Measurements from ENCODE around the gene CATSPERE. TPM values are rescaled to one million over a fixed set of nuclear protein-coding genes. Genes with fewer than 3 reads are reported as not detected.

The CATSPERE gene
- total RNA-seq, 1 experiment from 2014 or later: 0.14 TPM

GRCh38 chr1:244429818-244430217, 31.3 kb upstream of the CATSPERE start:
- no peaks in the 10 kb centered on the region for H3K9me3 ChIP-seq
- H3K4me3 ChIP-seq (ENCODE audit: low read depth, low read length): no peak overlapping the region
- no peak overlapping the region for H3K4me3 Mint-ChIP-seq (ENCODE audit: unreplicated experiment)
- no peaks in the 10 kb centered on the region for H3K9me3 Mint-ChIP-seq (ENCODE audit: unreplicated experiment)
- no peak for DNase-seq
- H3K27me3 ChIP-seq (replicated peaks; ENCODE audit: control insufficient read depth, insufficient read depth, low read length): no peaks in the 10 kb centered on the region
- H3K27me3 Mint-ChIP-seq (ENCODE audit: insufficient read depth, unreplicated experiment): no peaks in the 10 kb centered on the region
- POLR2A ChIA-PET: no interaction called here
- CTCF ChIA-PET: no interaction called here
- no peak for TF ChIP-seq CTCF (IDR thresholded peaks at IDR 0.05; ENCODE audit: insufficient read depth in 1 of 2, low read depth in 1 of 2, low read length in 1 of 2, severe bottlenecking in 1 of 2, unreplicated experiment in 1 of 2)
- H3K27ac Mint-ChIP-seq (ENCODE audit: unreplicated experiment): no peak overlapping the region
- H3K4me1 Mint-ChIP-seq (ENCODE audit: low read depth, unreplicated experiment): no peaks in the 10 kb centered on the region
- peaks cover 26% of the 10 kb centered on the region for H3K36me3 Mint-ChIP-seq (ENCODE audit: insufficient read depth, unreplicated experiment)
- no TSS peak for BruUV-seq (replicated peaks)
- intact Hi-C loops (cut with micrococcal nuclease; ENCODE audit: unreplicated experiment): no loop called here
- 0 out of 2 replicates have a peak, but pooled peaks cover 1% of the 10 kb centered on the region for H3K36me3 ChIP-seq (ENCODE audit: control insufficient read depth, insufficient read depth, low read length)
- H3K4me1 ChIP-seq: no peaks in the 10 kb centered on the region

GRCh38 chr1:244431166-244431565, 29.9 kb upstream of the CATSPERE start:
- Mint-ChIP-seq H3K36me3 (ENCODE audit: insufficient read depth, unreplicated experiment) (peaks cover 34% of the 10 kb centered on the region), H3K4me3 (ENCODE audit: unreplicated experiment) (no peak overlapping the region), H3K4me1 (ENCODE audit: low read depth, unreplicated experiment) (peaks cover 10% of the 10 kb centered on the region), H3K27ac (ENCODE audit: unreplicated experiment) (no peak overlapping the region), H3K9me3 (ENCODE audit: unreplicated experiment) (no peaks in the 10 kb centered on the region), H3K27me3 (ENCODE audit: insufficient read depth, unreplicated experiment) (no peaks in the 10 kb centered on the region)
- Histone ChIP-seq H3K4me3 (ENCODE audit: low read depth, low read length) (no peak overlapping the region), H3K4me1 (no peaks in the 10 kb centered on the region), H3K9me3 (no peaks in the 10 kb centered on the region), H3K36me3 (ENCODE audit: control insufficient read depth, insufficient read depth, low read length) (0 out of 2 replicates have a peak, but pooled peaks cover 1% of the 10 kb centered on the region), H3K27me3 (replicated peaks; ENCODE audit: control insufficient read depth, insufficient read depth, low read length) (no peaks in the 10 kb centered on the region)
- CTCF ChIA-PET: no interaction called here
- intact Hi-C loops (cut with micrococcal nuclease; ENCODE audit: unreplicated experiment): no loop called here
- no peak for DNase-seq
- BruUV-seq (replicated peaks): no TSS peak
- POLR2A ChIA-PET: no interaction called here
- TF ChIP-seq CTCF (IDR thresholded peaks at IDR 0.05; ENCODE audit: insufficient read depth in 1 of 2, low read depth in 1 of 2, low read length in 1 of 2, severe bottlenecking in 1 of 2, unreplicated experiment in 1 of 2): no peak

GRCh38 chr1:244435562-244436205, 25.4 kb upstream of the CATSPERE start:
- no peak for DNase-seq
- Mint-ChIP-seq H3K27ac (ENCODE audit: unreplicated experiment) (peak overlapping the region; percentile 37), H3K9me3 (ENCODE audit: unreplicated experiment) (no peaks in the 10 kb centered on the region), H3K36me3 (ENCODE audit: insufficient read depth, unreplicated experiment) (peaks cover 27% of the 10 kb centered on the region), H3K4me3 (ENCODE audit: unreplicated experiment) (no peak overlapping the region), H3K27me3 (ENCODE audit: insufficient read depth, unreplicated experiment) (no peaks in the 10 kb centered on the region), H3K4me1 (ENCODE audit: low read depth, unreplicated experiment) (peaks cover 12% of the 10 kb centered on the region)
- no peak for TF ChIP-seq CTCF (IDR thresholded peaks at IDR 0.05; ENCODE audit: insufficient read depth in 1 of 2, low read depth in 1 of 2, low read length in 1 of 2, severe bottlenecking in 1 of 2, unreplicated experiment in 1 of 2)
- no peaks in the 10 kb centered on the region for H3K27me3 ChIP-seq (replicated peaks; ENCODE audit: control insufficient read depth, insufficient read depth, low read length)
- no peaks in the 10 kb centered on the region for H3K9me3 ChIP-seq
- no peak overlapping the region for H3K4me3 ChIP-seq (ENCODE audit: low read depth, low read length)
- CTCF ChIA-PET: interaction anchor here (0.6 kb wide), 1 partner anchor 16 kb away, joined by 4 read pairs; no protein-coding TSS in a partner anchor
- H3K4me1 ChIP-seq: peaks cover 12% of the 10 kb centered on the region
- BruUV-seq (replicated peaks): no TSS peak
- 0 out of 2 replicates have a peak, but pooled peaks cover 1% of the 10 kb centered on the region for H3K36me3 ChIP-seq (ENCODE audit: control insufficient read depth, insufficient read depth, low read length)
- intact Hi-C loops (cut with micrococcal nuclease; ENCODE audit: unreplicated experiment): no loop called here
- POLR2A ChIA-PET: no interaction called here
